Peyer's patch (tissue), 4 donors: ENCODE data around the gene TNNT2. TPM values are rescaled to one million over a fixed set of nuclear protein-coding genes. Genes with fewer than 3 reads are reported as not detected.

Source experiments
- DNase-seq, 3 donors: peaks; one replicate each; pipeline ENCODE4 v3.0.0-alpha.2; 2017 to 2019
- H3K27ac ChIP-seq, 4 donors: fragments of 200-600 bp; sonication (generic); one replicate each; pipeline ENCODE4 v1.5.1; 2016 to 2019
- H3K27me3 ChIP-seq, 2 donors: fragments of 200-600 bp; sonication (generic); one replicate each; pipeline ENCODE4 v1.5.1; 2019
- H3K36me3 ChIP-seq, 3 donors: fragments of 200-600 bp; sonication (generic); one replicate each; pipeline ENCODE4 v1.5.1; 2016 to 2019
- H3K4me1 ChIP-seq, 4 donors: fragments of 200-600 bp; sonication (generic); one replicate each; pipeline ENCODE4 v1.5.1; 2016 to 2019
- H3K4me3 ChIP-seq, 4 donors: fragments of 200-600 bp; sonication (generic); 1 replicate in 3 of 4; 2 replicates in 1 of 4; pipeline ENCODE4 v1.5.1; 2016 to 2019; ENCODE audit warnings: mild to moderate bottlenecking in 1 of 4
- H3K9me3 ChIP-seq, 4 donors: fragments of 200-600 bp; sonication (generic); one replicate each; pipeline ENCODE4 v1.5.1; 2016 to 2019; ENCODE audit warnings: mild to moderate bottlenecking in 1 of 4
- CTCF ChIP-seq, 6 experiments: fragments of 450-650 bp in 4 of 6; fragments of 200-600 bp in 2 of 6; sonication (generic) in 1 of 6; IDR thresholded peaks; one replicate each; pipeline ENCODE4 v1.5.1; 2017 to 2019; ENCODE audit warnings: antibody characterized with exemption in 6 of 6, mild to moderate bottlenecking in 3 of 6, moderate library complexity in 1 of 6
- POLR2A ChIP-seq, 2 donors: fragments of 450-650 bp; IDR thresholded peaks; one replicate each; pipeline ENCODE4 v1.5.1; 2017; ENCODE audit warnings: antibody characterized with exemption in 2 of 2, mild to moderate bottlenecking in 2 of 2, moderate library complexity in 2 of 2
- total RNA-seq, 4 donors: library from RNA; depleted of rRNA; stranded (reverse); fragments of >200 nt; gene quantifications; one replicate each; pipeline ENCODE4 v1.1.0, GENCODE V29; 2016

Gene TNNT2
- total RNA-seq, 4 donors from 2014 or later: 0.40 to 3.7 TPM; not detected in 2

GRCh38 chr1:201345081-201345355 lies 32.5 kb downstream of the TNNT2 start:
- Histone ChIP-seq H3K36me3 (no peaks in the 10 kb centered on the region), H3K27me3 (no peaks in the 10 kb centered on the region), H3K27ac (no peak overlapping the region), H3K4me3 (no peak overlapping the region), H3K4me1 (no peaks in the 10 kb centered on the region), H3K9me3 (no peaks in the 10 kb centered on the region)
- no peak for DNase-seq
- TF ChIP-seq CTCF (IDR thresholded peaks at IDR 0.05): no peak
- no peak for TF ChIP-seq POLR2A (IDR thresholded peaks at IDR 0.05)

GRCh38 chr1:201344206-201345080 lies 33.0 kb downstream of the TNNT2 start:
- no peaks in the 10 kb centered on the region for H3K27me3 ChIP-seq
- no peaks in the 10 kb centered on the region for H3K36me3 ChIP-seq
- peak in 1 of 3 donors; percentile 23 for DNase-seq
- H3K27ac ChIP-seq: no peak overlapping the region
- H3K4me1 ChIP-seq: no peaks in the 10 kb centered on the region
- no peaks in the 10 kb centered on the region for H3K9me3 ChIP-seq
- no peak overlapping the region for H3K4me3 ChIP-seq
- TF ChIP-seq POLR2A (IDR thresholded peaks at IDR 0.05) (no peak), CTCF (IDR thresholded peaks at IDR 0.05) (no peak)

- no peaks in the 10 kb centered on the region for H3K27me3 ChIP-seq
- no peak overlapping the region for H3K4me3 ChIP-seq
- DNase-seq: no peak
- TF ChIP-seq CTCF (IDR thresholded peaks at IDR 0.05): no peak
- no peak for TF ChIP-seq POLR2A (IDR thresholded peaks at IDR 0.05)
- no peaks in the 10 kb centered on the region for H3K36me3 ChIP-seq
- H3K27ac ChIP-seq: no peak overlapping the region
- no peaks in the 10 kb centered on the region for H3K9me3 ChIP-seq
- no peaks in the 10 kb centered on the region for H3K4me1 ChIP-seq
Measured at GRCh38 chr1:201341377-201341776, 36.1 kb downstream of the TNNT2 start.

GRCh38 chr1:201336711-201337450 lies 40.6 kb downstream of the TNNT2 start:
- H3K9me3 ChIP-seq: no peaks in the 10 kb centered on the region
- no peak for TF ChIP-seq CTCF (IDR thresholded peaks at IDR 0.05)
- TF ChIP-seq POLR2A (IDR thresholded peaks at IDR 0.05): no peak
- no peaks in the 10 kb centered on the region for H3K4me1 ChIP-seq
- H3K27me3 ChIP-seq: no peaks in the 10 kb centered on the region
- DNase-seq: peak in 1 of 3 donors; percentile 33
- no peak overlapping the region for H3K27ac ChIP-seq
- no peak overlapping the region for H3K4me3 ChIP-seq
- H3K36me3 ChIP-seq: no peaks in the 10 kb centered on the region

GRCh38 chr1:201335901-201336300 lies 41.6 kb downstream of the TNNT2 start:
- H3K27ac ChIP-seq: no peak overlapping the region
- no peak for TF ChIP-seq POLR2A (IDR thresholded peaks at IDR 0.05)
- no peak for TF ChIP-seq CTCF (IDR thresholded peaks at IDR 0.05)
- peak in 1 of 3 donors; percentile 6 for DNase-seq
- no peaks in the 10 kb centered on the region for H3K36me3 ChIP-seq
- no peaks in the 10 kb centered on the region for H3K27me3 ChIP-seq
- no peaks in the 10 kb centered on the region for H3K4me1 ChIP-seq
- no peaks in the 10 kb centered on the region for H3K9me3 ChIP-seq
- H3K4me3 ChIP-seq: no peak overlapping the region
